A673 (cell line): ENCODE measurements around the gene GATC. TPM values are rescaled to one million over a fixed set of nuclear protein-coding genes. Genes with fewer than 3 reads are reported as not detected.

Experiments used
- BruUV-seq: library from RNA; stranded (reverse); fragments of 400-500 nt; replicated peaks from 2 replicates; lab custom pipeline; 2021; lab: Mats Ljungman, UMichigan
- CTCF ChIA-PET: fragments of 300-600 bp; sonication (Branson Sonifier 250); formaldehyde crosslinking; loops from one replicate; lab custom pipeline; 2022; ENCODE audit warnings: antibody characterized with exemption; lab: Charles Lee
- POLR2A ChIA-PET: fragments of 300-600 bp; sonication (Branson Sonifier 250); formaldehyde crosslinking; loops from one replicate; lab custom pipeline; 2022; ENCODE audit warnings: antibody characterized with exemption; ENCODE audit not compliant: low non-redundant PET; lab: Charles Lee
- DNase-seq: peaks from one replicate; pipeline ENCODE4 v3.0.0-alpha.2; 2015; ENCODE audit warnings: low spot score
- H3K27ac ChIP-seq: fragments of 200-600 bp; sonication (generic); 2 replicates; pipeline ENCODE4 v1.5.1; 2016; ENCODE audit warnings: mixed run types, low read depth, mild to moderate bottlenecking, mixed read lengths, antibody characterized with exemption, low read length; ENCODE audit not compliant: poor library complexity, severe bottlenecking
- H3K27me3 ChIP-seq: fragments of 200-600 bp; sonication (generic); replicated peaks from 2 replicates; pipeline ENCODE4 v1.6.1; 2017; ENCODE audit warnings: mixed run types, low read depth, mild to moderate bottlenecking, mixed read lengths, antibody characterized with exemption, low read length; ENCODE audit not compliant: insufficient read depth, poor library complexity
- H3K36me3 ChIP-seq: fragments of 200-600 bp; sonication (generic); 2 replicates; pipeline ENCODE4 v1.6.1; 2016; ENCODE audit warnings: mixed run types, mild to moderate bottlenecking, mixed read lengths, antibody characterized with exemption, low read length; ENCODE audit not compliant: insufficient read depth, poor library complexity, severe bottlenecking
- H3K4me1 ChIP-seq: fragments of 200-600 bp; sonication (generic); 2 replicates; pipeline ENCODE4 v1.6.1; 2017; ENCODE audit warnings: mixed run types, mild to moderate bottlenecking, mixed read lengths, antibody characterized with exemption, low read length; ENCODE audit not compliant: insufficient read depth, poor library complexity, severe bottlenecking
- H3K4me3 ChIP-seq: fragments of 200-600 bp; sonication (generic); 2 replicates; pipeline ENCODE4 v1.5.1; 2016; ENCODE audit warnings: low read depth, mixed run types, mild to moderate bottlenecking, mixed read lengths, low read length; ENCODE audit not compliant: poor library complexity, severe bottlenecking
- H3K9me3 ChIP-seq: fragments of 200-600 bp; sonication (generic); 2 replicates; pipeline ENCODE4 v1.6.1; 2016; ENCODE audit warnings: mixed run types, low read depth, mild to moderate bottlenecking, mixed read lengths, antibody characterized with exemption, low read length; ENCODE audit not compliant: poor library complexity, severe bottlenecking
- CTCF ChIP-seq: fragments of 300-800, 200-600 bp; sonication (generic); conservative IDR thresholded peaks from 2 replicates; pipeline ENCODE4 v1.5.1; 2017; ENCODE audit warnings: low read depth, mild to moderate bottlenecking, antibody characterized with exemption, low read length, moderate library complexity, mixed read lengths
- EZH2 ChIP-seq: fragments of 200-600 bp; sonication (generic); IDR thresholded peaks from 2 replicates; pipeline ENCODE4 v1.6.1; 2017; ENCODE audit warnings: borderline replicate concordance, low read depth, mild to moderate bottlenecking, mixed read lengths, antibody characterized with exemption, low read length; ENCODE audit not compliant: poor library complexity, severe bottlenecking
- intact Hi-C: fragments of 100-400 bp; cut with micrococcal nuclease; formaldehyde crosslinking; loops from one replicate; pipeline ENCODE4 v1.10.0; 2022; ENCODE audit not compliant: unreplicated experiment
- total RNA-seq: library from RNA; stranded (reverse); gene quantifications from 2 replicates; pipeline ENCODE4 v1.2.3, GENCODE V29; 2021

GATC gene
- total RNA-seq, 1 experiment from 2014 or later = 42.4 TPM

GRCh38 chr12:120453060-120453750 lies 7.0 kb downstream of the GATC start:
- TF ChIP-seq CTCF (no peak), EZH2 (no peak)
- intact Hi-C loops = no loop called here
- no peak overlapping the region for H3K27ac ChIP-seq
- no peak overlapping the region for H3K4me3 ChIP-seq
- no TSS peak for BruUV-seq
- no peaks in the 10 kb centered on the region for H3K4me1 ChIP-seq
- DNase-seq = no peak
- H3K9me3 ChIP-seq = no peaks in the 10 kb centered on the region
- H3K36me3 ChIP-seq = peaks cover 64% of the 10 kb centered on the region
- CTCF ChIA-PET = interaction anchor here (0.6 kb wide), 1 partner anchor 483 kb away, joined by 10 read pairs; no protein-coding TSS in a partner anchor
- H3K27me3 ChIP-seq = no peaks in the 10 kb centered on the region
- POLR2A ChIA-PET = no interaction called here

- ChIA-PET CTCF (no interaction called here), POLR2A (no interaction called here)
- peak; percentile 52 for DNase-seq
- no TSS peak for BruUV-seq
- TF ChIP-seq CTCF (peak; percentile 76), EZH2 (no peak)
- H3K4me1 ChIP-seq = no peaks in the 10 kb centered on the region
- intact Hi-C loops = no loop called here
- H3K27me3 ChIP-seq = no peaks in the 10 kb centered on the region
- H3K9me3 ChIP-seq = no peaks in the 10 kb centered on the region
- no peak overlapping the region for H3K4me3 ChIP-seq
- H3K27ac ChIP-seq = no peak overlapping the region
- peaks cover 70% of the 10 kb centered on the region for H3K36me3 ChIP-seq
Measured at GRCh38 chr12:120453977-120454376, 7.7 kb downstream of the GATC start.

DNA sequence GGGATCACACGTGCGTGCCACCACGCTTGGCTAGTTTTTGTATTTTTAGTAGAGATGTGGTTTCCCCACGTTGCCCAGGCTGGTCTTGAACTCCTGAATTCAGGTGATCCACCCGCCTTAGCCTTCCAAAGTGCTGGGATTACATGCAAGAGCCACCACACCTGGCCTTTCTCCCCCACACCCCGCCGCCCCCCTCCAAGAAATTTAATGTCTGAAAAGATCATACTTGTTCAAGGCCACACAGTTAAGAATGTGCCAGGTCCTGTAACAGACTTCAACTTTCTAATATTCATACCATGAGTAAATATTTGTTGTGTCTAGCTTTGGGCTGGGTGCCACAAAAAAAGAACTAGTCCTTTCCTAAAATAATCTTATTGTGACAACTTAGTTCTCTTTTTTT lies 9.1 kb downstream of the GATC start:
- Histone ChIP-seq H3K36me3 (peaks cover 72% of the 10 kb centered on the region), H3K27ac (no peak overlapping the region), H3K9me3 (no peaks in the 10 kb centered on the region), H3K27me3 (no peaks in the 10 kb centered on the region), H3K4me1 (no peaks in the 10 kb centered on the region), H3K4me3 (no peak overlapping the region)
- DNase-seq = no peak
- intact Hi-C loops = no loop called here
- POLR2A ChIA-PET = no interaction called here
- CTCF ChIA-PET = no interaction called here
- no TSS peak for BruUV-seq
- TF ChIP-seq EZH2 (no peak), CTCF (no peak)
